ENCODE results near the gene GJD3.
"Not testable (repeated sequence)": the region's sequence is repeated elsewhere in the genome, so short reads cannot be mapped to it uniquely, and the experiment has no call there.

Gene GJD3

DNA sequence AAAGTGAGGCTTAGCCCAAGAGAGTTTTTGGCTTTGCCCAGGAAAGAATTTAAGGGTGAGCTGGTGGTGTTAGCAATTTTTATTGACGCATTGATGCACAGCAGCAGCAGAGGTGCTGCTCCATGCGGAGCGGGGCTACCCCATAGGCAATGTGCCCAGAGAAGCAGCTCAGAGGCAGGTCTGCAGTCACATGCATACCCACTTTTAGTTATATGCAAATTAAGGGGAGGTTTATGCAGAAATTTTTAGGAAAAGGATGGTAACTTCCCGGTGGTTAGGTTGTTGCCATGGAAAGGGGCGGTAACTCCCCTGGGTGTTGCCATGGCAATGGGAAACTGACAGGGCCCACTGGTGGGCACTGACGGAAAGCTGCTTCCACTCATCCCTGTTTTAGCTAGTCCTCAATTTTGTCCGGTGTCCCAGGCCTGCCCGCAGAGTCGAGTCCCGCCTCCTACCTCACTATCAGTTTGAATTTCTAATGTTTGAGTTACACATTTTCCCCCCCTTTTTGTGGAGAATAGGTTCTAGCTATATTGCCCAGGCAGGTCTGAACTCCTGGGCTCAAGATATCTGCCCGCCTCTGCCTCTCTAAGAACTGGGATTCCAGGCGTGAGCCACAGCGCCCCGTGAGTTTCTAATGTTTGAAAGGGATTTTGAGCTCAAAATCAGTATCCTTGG is 10.4 kb upstream of the GJD3 start:
- DNase-seq: no peak
- TF ChIP-seq GATA1 (IDR thresholded peaks at IDR 0.05; ENCODE audit: low read depth, low read length): no peak
- no peak for TF ChIP-seq POLR2A (IDR thresholded peaks at IDR 0.05; ENCODE audit: low read length)

DNA sequence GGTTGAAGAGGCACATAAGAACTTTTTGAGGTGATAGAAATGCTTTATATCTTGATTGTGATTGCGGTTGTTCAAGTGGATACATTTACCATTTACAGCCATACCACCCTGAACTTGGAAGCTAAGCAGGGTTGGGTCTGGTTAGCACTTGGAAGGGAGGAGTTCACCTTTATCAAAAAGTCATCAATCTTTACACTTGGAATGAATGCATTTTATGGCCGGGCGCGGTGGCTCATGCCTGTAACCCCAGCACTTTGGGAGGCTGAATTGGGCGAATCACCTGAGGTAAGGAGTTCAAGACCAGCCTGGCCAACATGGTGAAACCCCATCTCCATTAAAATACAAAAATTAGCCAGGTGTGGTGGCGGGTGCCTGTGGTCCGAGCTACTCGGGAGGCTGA is 9.5 kb upstream of the GJD3 start:
- no peak for TF ChIP-seq GATA1 (IDR thresholded peaks at IDR 0.05; ENCODE audit: low read depth, low read length)
- no peak for TF ChIP-seq POLR2A (IDR thresholded peaks at IDR 0.05; ENCODE audit: low read length)
- no peak for DNase-seq

DNA sequence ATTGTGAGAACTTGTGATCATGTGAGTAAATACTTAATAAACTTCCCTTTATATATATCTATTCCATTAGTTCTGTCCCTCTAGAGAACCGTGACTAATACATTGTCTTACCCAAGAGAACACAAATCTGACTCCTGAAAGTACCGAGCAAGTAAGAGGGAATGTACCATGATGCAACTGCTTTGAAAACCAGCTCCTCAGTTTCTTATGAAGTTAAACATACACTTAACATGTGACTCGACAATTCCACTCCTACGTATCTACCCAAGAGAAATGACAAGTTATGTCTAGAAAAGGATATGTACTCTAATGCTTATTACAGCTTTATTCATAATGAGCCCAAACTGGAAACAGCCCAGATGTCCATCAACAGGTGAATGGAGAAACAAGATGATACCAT is 8.8 kb upstream of the GJD3 start:
- no peak for DNase-seq

DNA sequence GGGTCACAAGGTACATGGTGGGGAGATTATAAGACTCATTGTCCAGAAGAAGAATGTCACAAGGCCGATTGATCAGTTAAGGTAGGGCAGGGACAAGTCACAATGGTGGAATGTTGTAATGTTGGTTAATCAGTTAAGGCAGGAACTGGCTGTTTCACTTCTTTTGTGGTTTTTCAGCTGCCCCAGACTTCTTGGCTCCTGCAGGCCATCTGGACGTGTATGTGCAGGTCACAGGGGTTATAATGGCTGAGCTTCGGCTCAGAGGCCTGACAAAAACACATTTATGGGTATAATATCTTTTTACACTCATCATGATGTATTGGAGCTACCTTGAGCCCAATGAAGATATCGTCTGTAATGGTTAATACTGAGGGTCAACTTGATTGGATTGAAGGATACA is 8.1 kb upstream of the GJD3 start:
- not testable (repeated sequence) for DNase-seq

More for the DNA sequence above, 8.8 kb upstream of the GJD3 start:
- TF ChIP-seq POLR2A (IDR thresholded peaks at IDR 0.05; ENCODE audit: low read length): no peak
- no peak for TF ChIP-seq GATA1 (IDR thresholded peaks at IDR 0.05; ENCODE audit: low read depth, low read length)

DNA sequence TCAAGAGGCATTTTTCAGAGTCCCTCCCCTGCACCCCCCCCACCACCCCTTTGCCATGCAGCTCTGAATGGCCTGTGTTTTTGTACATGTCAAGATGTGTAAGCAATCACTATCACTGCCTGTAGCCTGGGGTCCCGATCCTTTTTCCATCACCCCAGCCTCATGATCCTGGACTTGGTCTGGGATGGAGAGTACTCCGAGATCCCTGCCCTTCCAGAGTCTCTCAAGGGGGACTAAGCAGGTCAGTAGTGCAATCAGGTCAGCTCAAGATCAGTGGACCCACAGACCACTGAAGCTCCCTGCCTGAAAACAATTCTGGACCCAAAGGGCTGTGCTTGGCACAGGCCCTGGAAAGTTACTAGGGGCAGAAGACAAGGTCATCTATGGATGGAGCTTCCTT is 7.5 kb upstream of the GJD3 start:
- TF ChIP-seq POLR2A (IDR thresholded peaks at IDR 0.05; ENCODE audit: low read length) (no peak), GATA1 (IDR thresholded peaks at IDR 0.05; ENCODE audit: low read depth, low read length) (no peak)

DNA sequence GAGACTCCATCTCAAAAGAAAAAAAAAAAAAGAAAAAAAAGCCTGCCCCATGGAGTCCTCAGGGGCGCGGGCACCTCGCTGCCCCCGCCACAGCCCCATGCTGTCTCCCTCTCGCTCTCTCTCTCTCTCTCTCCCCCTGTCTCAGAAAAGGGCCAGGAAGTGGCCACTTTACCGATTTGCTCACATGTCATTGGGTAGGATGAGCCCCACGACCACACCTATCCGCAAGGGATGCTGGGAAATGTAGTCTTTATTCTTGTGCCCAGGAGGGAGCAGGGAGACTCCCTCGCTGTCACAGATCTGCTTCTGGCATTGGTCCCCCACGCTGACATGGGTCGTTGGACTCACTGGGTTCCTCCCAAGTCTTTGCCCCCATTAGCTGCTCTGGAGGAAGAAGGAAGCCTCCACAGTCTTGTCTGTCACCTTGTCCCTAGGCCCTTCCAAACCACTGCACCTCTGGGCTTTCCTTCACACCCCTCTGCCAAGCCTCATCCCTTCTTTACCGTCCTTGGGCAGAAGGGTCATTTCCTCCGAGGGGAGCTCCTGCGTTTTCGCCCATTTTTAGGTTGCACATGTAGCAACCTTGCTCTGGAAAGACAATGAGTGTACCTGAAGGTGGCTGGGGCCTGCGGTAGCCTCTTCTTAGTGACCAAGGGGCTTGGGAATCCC is 6.9 kb upstream of the GJD3 start:
- no peak for TF ChIP-seq GATA1 (IDR thresholded peaks at IDR 0.05; ENCODE audit: low read depth, low read length)
- TF ChIP-seq POLR2A (IDR thresholded peaks at IDR 0.05; ENCODE audit: low read length): no peak
- peak; percentile 22 to 35 for DNase-seq

More for the DNA sequence above, 7.5 kb upstream of the GJD3 start:
- DNase-seq: no peak

DNA sequence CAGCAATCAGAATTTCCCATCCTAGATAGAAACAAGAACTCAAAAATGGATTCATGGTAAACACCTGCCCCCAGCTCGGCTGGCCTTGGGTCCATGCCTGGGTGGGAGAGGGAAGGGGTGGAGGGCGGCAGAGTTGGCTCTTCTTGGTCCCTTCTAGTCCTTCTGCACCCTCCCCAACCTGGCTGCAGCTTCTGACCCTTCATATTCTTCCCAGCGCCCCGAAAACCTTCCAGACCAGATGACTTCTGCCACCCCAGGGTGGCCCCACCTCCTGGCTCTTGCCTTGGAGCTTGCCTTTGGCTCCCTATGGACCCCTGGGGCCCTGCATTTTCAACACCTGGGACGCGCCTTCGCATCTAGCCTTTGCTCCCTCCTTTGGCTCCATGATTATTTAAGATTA is 5.4 kb upstream of the GJD3 start:
- no peak for DNase-seq
- no peak for TF ChIP-seq GATA1 (IDR thresholded peaks at IDR 0.05; ENCODE audit: low read depth, low read length)
- TF ChIP-seq POLR2A (IDR thresholded peaks at IDR 0.05; ENCODE audit: low read length): no peak

DNA sequence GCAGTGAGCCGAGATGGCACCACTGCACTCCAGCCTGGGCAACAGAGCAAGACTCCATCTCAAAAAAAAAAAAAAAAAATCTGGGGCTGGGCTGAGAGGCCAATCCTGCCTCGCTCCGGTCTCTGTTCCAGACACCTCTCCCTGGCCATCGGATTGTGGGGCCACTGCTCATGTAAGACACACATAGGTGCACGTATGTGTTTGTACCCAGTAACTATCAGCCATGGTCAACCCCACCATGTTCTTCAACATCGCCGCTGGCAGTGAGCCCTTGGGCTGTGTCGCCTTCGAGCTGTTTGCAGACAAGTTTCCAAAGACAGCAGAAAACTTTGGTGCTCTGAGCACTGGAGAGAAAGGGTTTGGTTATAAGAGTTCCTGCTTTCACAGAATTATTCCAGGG is 3.2 kb upstream of the GJD3 start:
- DNase-seq: not testable (repeated sequence)

DNA sequence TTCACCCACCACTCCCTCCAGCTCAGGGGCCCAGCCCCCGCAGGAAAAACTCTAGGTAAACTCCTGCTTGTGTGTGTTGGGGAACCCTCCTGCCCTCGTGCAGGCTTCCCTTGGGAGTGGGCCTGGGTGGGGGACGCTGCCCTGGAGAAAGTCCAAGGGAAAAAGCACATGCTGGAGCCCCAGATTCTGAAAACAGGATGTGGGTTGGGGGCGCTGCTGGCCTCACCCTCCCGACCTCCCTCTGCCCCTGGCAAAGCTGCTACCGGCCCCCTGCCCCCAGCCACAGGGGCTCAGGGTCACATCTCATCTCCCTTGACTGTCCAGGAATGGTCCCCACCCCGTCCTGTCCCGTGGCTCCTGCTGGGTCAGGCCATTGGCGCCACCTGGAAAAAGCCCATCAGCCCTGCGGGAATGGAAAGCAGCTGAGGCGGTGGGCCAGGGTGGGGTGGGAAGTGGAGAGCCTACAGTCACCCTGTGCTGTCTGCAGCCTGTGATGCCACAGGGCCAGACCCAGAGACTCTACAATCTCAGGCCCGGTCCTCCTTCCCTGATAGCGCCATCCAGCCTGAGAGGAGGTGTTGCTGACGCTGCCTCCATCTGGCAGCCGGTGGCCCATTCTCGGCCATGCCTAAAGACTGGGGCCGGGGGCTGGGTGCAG is 2.5 kb upstream of the GJD3 start:
- no peak for DNase-seq
- TF ChIP-seq GATA1 (IDR thresholded peaks at IDR 0.05; ENCODE audit: low read depth, low read length): no peak
- no peak for TF ChIP-seq POLR2A (IDR thresholded peaks at IDR 0.05; ENCODE audit: low read length)

DNA sequence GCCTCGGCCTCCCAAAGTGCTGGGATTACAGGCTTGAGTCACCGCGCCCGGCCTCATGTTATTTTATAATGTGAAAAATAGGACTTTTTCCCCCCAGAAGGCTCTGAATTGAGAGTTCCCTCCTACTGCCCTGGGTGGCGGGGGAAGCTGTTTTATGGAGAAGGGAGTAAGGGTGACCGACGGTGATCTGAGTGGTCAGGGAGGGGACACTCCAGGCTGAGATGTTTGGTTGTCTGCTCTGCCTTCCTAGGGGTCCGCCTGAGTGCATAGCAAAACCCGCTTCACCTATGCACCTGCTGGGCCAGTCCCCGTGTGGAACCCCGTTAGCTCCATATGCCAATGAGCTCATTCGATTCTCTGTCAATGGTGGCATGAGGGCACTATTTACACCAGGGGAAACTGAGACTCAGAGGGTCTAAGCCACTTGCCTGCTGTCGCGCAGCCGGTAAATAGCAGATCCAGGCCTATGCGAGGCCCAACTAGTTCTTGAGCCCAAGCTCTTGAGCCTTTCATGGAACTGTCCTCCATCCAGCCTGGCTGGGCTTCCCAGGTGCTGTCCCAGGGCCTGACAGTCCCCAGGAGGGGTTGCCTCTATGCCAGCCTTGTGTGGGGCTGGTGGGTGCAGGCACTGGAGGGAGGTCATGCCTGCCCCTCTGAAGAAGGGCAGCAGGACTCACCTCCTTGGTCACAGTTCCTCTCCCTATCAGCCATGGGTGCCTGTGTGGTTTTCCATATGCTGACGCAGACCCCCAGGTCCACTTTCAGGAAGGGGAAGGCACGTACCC is 1.7 kb upstream of the GJD3 start:
- no peak for TF ChIP-seq GATA1 (IDR thresholded peaks at IDR 0.05; ENCODE audit: low read depth, low read length)
- TF ChIP-seq POLR2A (IDR thresholded peaks at IDR 0.05; ENCODE audit: low read length): no peak
- no peak for DNase-seq

DNA sequence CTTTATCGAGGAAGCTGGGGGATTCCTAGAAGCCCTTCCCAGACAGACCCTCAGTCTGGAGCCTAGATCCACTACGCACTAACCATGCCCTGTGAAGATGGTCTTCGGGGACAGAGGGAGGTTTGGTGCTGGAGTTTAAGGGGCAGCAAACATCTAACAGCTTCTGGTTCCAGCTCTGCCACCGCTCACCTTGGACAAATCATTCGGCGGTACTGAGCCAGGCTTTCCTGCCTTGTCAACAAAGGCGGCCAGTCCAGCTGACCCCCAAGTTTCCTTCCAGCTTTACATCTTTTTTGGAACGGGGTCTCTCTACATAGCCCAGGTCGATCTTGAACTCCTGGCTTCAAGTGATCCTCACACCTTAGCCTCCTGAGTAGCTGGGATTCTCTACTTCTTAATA is 369 bp upstream of the GJD3 start:
- DNase-seq: no peak
- TF ChIP-seq GATA1 (IDR thresholded peaks at IDR 0.05; ENCODE audit: low read depth, low read length) (no peak), POLR2A (IDR thresholded peaks at IDR 0.05; ENCODE audit: low read length) (no peak)

DNA sequence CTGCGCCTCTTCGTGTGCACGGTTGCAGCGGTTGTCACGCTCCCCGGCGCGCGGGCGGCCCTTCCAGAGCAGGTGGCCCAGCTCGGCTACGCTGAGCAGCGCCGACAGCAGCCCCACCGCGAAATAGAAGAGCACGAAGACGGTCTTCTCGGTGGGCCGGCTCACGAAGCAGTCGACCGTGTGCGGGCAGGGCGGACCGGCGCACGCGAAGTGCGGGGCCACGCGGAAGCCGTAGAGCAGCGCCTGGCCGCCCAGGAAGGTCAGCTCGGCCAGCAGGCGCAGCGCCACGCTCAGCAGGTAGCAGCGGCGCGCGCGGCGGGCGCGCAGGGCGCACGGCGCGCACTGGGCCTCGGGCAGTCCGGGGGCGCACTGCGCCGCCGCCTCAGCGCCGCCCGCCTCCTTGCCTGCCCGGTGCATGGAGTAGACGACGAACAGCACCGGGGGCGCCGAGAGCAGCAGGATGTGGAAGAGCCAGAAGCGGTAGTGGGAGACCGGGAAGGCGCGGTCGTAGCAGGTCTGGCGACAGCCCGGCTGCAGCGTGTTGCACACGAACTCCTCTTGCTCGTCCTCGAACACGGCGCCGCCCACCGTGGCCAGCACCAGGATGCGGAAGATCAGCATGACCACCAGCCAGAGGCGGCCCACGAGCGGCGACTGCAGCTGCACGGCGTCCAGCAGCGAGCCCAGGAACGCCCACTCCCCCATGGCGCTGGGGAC is 1.3 kb downstream of the GJD3 start:
- TF ChIP-seq POLR2A (IDR thresholded peaks at IDR 0.05; ENCODE audit: low read length) (no peak), GATA1 (IDR thresholded peaks at IDR 0.05; ENCODE audit: low read depth, low read length) (no peak)
- peak; percentile 58 to 59 for DNase-seq

DNA sequence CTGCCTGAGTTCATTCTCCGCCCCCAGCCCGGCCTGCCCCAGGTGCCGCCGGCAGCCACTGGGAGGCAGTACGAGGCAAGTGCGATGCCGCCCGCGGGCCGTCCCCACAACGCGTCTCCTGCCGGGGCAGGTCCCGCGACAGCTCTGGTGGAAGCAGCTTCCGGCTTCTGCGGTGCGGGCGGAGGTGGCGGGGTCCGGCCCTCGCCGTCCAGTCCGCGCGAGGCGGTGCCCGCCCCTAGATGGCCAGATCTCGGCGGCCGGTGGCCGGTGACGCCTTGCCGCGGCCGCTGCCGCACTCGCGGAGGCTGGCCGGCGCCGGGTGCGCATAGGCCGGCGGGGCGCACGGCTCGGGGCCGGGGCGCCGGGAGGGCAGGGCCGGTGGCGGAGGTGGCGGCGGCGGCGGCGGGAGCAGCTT is 1.8 kb downstream of the GJD3 start:
- TF ChIP-seq GATA1 (IDR thresholded peaks at IDR 0.05; ENCODE audit: low read depth, low read length) (no peak), POLR2A (IDR thresholded peaks at IDR 0.05; ENCODE audit: low read length) (no peak)
- DNase-seq: peak; percentile 79 to 85

Data from erythroblast (primary cell).